SK-N-SH treated with all-trans-retinoic acid at 6 μM for 48 hours (cell line): ENCODE measurements around the gene WNT5A.

Experiments used
- GLIS3 ChIP-seq: fragments of 250-450 bp; sonication (Bioruptor Pico); IDR thresholded peaks from 2 replicates; pipeline ENCODE4 v1.5.0; 2020; ENCODE audit warnings: mild to moderate bottlenecking, moderate library complexity
- ISL1 ChIP-seq: fragments of 250-450 bp; sonication (Bioruptor Pico); IDR thresholded peaks from 2 replicates; pipeline ENCODE4 v2.1.2; 2022; ENCODE audit warnings: mild to moderate bottlenecking, moderate library complexity
- PATZ1 ChIP-seq: fragments of 250-450 bp; sonication (Bioruptor Pico); IDR thresholded peaks from 2 replicates; pipeline ENCODE4 v1.8.0; 2020; ENCODE audit warnings: mild to moderate bottlenecking, moderate library complexity, borderline replicate concordance
- POU6F1 ChIP-seq: fragments of 250-450 bp; sonication (Bioruptor Pico); IDR thresholded peaks from 2 replicates; pipeline ENCODE4 v1.8.0; 2021; ENCODE audit warnings: low read depth, mild to moderate bottlenecking, moderate library complexity, borderline replicate concordance
- RARB ChIP-seq: fragments of 250-450 bp; sonication (Bioruptor Pico); IDR thresholded peaks from 2 replicates; pipeline ENCODE4 v1.8.0; 2021; ENCODE audit warnings: mild to moderate bottlenecking, moderate library complexity
- ZC3H10 ChIP-seq: fragments of 250-450 bp; sonication (Bioruptor Pico); IDR thresholded peaks from 2 replicates; pipeline ENCODE4 v1.5.1; 2021; ENCODE audit warnings: mild to moderate bottlenecking, moderate library complexity
- ZFP3 ChIP-seq: fragments of 250-450 bp; sonication (Bioruptor Pico); IDR thresholded peaks from 2 replicates; pipeline ENCODE4 v1.5.0; 2020; ENCODE audit warnings: mild to moderate bottlenecking, moderate library complexity
- ZNF565 ChIP-seq: fragments of 450-650 bp; formaldehyde crosslinking; conservative IDR thresholded peaks from 2 replicates; pipeline ENCODE4 v1.5.0; 2020; ENCODE audit warnings: low read depth, mild to moderate bottlenecking, moderate library complexity
- TF ChIP-seq, protein P1 (sequence below): fragments of 250-450 bp; sonication (Bioruptor Pico); IDR thresholded peaks from 2 replicates; pipeline ENCODE4 v1.5.1; 2021; ENCODE audit warnings: mild to moderate bottlenecking, moderate library complexity

DNA sequence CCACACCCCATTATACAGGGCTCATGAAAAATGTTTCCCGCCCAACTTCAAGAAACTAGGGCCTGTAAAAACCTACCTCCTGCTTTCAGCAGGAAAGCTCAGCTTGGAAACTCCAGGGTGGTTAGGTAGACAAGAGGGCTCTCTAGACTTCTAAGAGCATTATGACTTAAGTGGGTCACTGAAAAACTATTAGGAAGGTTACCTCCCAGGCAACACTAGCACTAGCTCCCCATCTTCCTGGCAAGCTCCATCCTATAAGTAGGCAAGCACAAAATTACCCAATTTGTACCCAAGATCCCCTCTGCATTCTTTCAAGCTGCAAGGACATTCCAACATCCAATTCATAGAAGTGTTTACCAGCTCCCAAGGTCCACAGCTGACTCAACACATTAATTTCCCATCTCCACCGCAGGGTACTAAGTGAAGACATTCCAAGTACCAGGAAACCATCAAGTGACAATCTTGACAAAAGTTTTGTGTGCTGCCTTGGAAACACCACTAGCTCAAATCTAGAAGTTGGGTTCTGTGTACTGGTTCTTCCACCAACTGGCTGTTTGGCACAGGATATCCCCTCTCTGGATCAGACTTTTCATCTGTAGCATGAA, 46.9 kb downstream of the WNT5A start:
- TF ChIP-seq POU6F1, result no peak
- no peak for TF ChIP-seq PATZ1 (CRISPR knock-in tag)
- TF ChIP-seq, protein P1, sequence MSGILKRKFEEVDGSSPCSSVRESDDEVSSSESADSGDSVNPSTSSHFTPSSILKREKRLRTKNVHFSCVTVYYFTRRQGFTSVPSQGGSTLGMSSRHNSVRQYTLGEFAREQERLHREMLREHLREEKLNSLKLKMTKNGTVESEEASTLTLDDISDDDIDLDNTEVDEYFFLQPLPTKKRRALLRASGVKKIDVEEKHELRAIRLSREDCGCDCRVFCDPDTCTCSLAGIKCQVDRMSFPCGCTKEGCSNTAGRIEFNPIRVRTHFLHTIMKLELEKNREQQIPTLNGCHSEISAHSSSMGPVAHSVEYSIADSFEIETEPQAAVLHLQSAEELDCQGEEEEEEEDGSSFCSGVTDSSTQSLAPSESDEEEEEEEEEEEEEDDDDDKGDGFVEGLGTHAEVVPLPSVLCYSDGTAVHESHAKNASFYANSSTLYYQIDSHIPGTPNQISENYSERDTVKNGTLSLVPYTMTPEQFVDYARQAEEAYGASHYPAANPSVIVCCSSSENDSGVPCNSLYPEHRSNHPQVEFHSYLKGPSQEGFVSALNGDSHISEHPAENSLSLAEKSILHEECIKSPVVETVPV (CRISPR knock-in tag), result no peak
- no peak for TF ChIP-seq RARB (CRISPR knock-in tag)
- no peak for TF ChIP-seq GLIS3 (CRISPR knock-in tag)
- no peak for TF ChIP-seq ZNF565
- no peak for TF ChIP-seq ZC3H10
- no peak for TF ChIP-seq ISL1 (CRISPR knock-in tag)
- no peak for TF ChIP-seq ZFP3 (CRISPR knock-in tag)
